Measurements from ENCODE around the gene NPEPPS.
"Not testable (repeated sequence)": the region's sequence is repeated elsewhere in the genome, so short reads cannot be mapped to it uniquely, and the experiment has no call there.

NPEPPS gene

DNA sequence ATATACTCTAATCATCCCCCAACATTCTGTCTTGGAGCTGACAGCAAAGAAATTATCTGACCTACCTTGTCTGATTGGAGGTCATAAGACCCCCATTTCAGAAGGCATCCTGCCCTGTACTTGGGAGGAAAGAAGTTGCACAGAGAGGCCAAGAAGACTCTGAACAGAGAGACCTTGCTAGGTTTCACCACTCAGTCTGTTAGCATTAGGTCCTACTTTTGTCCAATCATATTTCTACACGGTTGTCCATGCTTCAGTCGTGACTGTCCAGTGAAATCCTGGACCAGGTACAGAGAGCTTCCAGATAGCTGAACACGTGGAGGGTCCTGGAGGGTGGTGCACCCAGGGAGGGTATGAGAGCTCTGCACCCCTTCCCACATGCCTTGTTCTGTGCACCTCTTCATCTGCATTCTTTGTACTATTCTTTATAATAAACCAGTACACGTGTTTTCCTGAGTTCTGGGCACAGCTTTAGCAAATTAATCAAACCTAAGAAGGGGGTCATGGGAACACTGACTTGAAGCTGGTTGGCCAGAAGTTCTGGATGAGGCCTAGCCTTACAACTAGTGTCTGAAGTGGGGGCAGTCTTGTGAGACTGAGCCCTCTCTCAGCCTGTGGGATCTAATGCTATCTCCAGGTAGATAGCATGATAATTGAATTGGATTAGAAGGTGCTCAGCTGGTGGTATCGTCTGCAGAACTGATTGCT is 30.9 kb downstream of the NPEPPS start:
- not testable (repeated sequence) for DNase-seq

DNA sequence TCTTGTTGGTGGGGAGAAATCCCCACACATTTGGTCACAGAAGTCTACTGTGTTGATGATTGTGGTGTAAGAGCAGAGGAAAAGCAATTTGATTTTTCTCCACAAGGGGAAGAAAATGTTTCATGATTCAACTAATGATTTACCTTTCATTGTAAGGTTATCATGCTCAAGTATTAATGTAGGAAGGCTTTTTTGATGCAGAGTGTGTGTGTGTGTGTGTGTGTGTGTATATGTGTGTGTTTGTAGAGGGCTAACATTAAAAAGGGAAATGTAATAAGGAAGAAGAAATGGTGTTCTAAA is 31.4 kb downstream of the NPEPPS start:
- not testable (repeated sequence) for DNase-seq

DNA sequence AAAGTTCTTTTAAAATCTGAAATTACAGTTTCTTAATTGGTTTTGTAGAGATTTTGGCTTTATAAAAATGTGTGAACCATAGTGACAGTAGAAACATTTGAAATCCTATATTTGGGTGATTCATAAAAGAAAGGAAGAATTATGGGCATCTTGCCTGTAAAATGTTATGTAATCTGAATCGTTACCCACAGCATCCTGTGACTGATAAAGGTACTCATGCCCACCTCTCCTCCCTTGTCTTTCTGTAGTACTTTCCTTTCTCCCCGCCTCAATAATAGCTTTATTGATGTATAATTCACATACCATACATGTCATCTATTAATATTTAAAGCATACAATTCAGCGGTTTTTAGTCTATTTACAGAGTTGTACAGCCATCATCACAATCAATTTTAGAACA is 36.4 kb downstream of the NPEPPS start:
- not testable (repeated sequence) for DNase-seq

DNA sequence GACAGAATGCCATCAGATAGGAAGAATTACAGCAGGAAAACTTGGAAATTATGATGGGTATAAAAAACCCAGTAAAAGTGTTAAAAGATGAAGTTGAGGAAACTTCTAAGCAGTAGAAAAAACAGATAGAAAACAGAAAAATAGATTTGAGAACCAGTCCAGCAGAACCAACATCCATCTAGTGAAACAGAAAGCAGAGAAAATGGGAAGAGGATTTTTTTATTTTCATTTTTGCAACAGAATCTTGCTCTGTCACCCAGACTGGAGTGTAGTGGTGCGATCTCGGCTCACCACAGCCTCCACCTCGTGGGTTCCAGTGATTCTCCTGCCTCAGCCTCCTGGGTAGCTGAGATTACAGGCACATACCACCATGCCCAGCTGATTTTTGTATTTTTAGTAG is 41.7 kb downstream of the NPEPPS start:
- not testable (repeated sequence) for DNase-seq

GRCh38 chr17:47582416-47582815 is 51.5 kb downstream of the NPEPPS start:
- not testable (repeated sequence) for DNase-seq

GRCh38 chr17:47586378-47587055 is 55.6 kb downstream of the NPEPPS start:
- not testable (repeated sequence) for DNase-seq

DNA sequence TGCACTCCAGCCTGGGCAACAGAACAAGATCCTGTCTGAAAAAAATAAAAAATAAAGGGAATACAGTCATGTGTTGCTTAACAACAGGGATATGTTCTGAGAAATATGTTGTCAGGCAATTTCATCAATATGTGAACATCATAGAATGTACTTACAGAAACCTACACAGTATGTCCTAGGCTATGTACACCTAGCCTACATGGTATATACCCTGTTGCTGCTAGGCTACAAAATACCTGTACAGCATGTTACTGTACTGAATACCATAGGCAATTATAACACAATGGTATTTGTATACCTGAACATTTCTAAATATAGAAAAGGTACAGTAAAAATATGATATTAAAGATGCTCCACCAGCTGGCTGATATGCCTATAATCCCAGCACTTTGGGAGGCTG is 62.6 kb downstream of the NPEPPS start:
- DNase-seq = not testable (repeated sequence)

DNA sequence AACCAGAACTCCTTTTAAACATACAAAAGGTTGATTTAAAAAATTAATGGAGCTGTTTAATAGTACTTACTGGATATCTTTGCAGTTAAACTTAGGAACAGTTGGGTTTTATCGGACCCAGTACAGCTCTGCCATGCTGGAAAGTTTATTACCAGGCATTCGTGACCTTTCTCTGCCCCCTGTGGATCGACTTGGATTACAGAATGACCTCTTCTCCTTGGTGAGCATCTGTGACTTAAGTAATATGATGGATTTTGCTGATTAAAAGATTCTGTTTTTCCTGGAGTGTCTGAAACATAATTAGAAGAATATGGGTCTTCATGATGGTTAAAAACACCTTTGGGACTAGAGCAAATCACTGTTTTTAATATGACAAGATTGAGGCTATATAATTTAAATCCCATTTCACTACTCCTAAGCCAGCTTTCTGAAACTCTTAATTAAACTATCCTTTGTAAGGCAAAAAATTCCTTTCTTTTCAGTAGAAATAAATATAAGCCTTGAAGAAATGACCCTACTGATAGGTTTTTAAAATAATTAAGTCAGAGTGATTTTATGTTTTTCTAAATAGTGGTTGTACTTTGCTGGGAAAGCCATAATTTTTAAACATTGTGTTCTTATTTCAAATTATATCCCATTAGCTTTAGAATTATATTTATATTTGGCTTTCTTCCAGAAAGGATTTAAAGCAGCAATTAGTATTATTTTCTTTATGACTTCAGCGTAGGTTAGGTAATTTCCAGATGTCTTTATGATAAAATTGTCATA is 73.1 kb downstream of the NPEPPS start:
- DNase-seq = no peak

- DNase-seq = no peak
Measured at GRCh38 chr17:47604598-47604927, 73.7 kb downstream of the NPEPPS start.

GRCh38 chr17:47605011-47605410 is 74.1 kb downstream of the NPEPPS start:
- no peak for DNase-seq

- DNase-seq = no peak
Measured at GRCh38 chr17:47607481-47607880, 76.6 kb downstream of the NPEPPS start.

- no peak for DNase-seq
Measured at GRCh38 chr17:47611372-47612350, 80.8 kb downstream of the NPEPPS start.

DNA sequence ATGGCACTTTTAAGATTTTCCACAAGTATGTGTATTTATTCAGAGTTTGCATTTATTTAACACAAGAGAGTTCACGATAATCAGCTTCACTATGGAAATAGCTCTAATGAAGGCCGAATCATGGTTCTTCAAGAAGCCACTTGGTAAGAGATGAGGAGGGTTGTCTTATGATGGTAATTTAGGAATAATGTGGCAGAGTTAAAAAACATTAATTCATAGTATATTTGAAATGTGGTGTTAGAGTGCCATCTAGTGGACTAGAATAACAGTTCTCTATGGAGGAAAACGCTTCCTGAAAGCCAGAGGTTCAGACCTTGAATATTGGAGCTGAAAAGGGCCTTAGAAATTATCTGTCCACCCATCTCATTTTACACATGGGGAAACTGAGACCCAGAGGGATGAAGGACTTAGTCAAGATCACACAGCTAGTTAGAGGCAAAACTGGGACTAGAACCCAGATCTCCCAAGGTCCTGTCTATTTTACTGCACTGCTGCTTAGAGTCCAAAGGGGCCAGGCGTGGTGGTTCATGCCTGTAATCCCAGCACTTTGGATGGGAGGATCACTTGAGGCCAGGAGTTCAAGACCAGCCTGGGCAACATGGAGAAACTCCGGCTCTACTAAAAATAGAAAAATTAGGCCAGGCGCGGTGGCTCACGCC is 85.0 kb downstream of the NPEPPS start:
- no peak for DNase-seq

DNA sequence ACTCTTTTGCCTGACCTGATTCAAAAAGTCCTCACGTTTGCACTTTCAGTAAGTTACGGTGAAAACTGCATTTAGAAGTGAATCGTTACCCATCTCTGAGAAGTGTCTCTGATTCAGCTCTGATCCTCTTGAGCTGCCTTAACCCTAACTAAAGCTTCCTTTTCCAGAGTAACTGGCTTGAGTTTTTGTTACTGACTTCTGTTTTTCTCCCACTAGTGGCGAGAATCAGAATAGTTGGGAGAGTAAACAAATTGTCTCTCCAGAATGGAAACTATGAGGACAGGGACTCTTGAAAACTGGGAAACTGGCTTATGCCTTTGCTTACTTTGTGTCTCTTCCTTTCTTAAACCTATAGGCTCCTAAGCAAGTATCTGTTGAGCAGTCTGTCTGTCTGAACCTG is 87.5 kb downstream of the NPEPPS start:
- no peak for DNase-seq

DNA sequence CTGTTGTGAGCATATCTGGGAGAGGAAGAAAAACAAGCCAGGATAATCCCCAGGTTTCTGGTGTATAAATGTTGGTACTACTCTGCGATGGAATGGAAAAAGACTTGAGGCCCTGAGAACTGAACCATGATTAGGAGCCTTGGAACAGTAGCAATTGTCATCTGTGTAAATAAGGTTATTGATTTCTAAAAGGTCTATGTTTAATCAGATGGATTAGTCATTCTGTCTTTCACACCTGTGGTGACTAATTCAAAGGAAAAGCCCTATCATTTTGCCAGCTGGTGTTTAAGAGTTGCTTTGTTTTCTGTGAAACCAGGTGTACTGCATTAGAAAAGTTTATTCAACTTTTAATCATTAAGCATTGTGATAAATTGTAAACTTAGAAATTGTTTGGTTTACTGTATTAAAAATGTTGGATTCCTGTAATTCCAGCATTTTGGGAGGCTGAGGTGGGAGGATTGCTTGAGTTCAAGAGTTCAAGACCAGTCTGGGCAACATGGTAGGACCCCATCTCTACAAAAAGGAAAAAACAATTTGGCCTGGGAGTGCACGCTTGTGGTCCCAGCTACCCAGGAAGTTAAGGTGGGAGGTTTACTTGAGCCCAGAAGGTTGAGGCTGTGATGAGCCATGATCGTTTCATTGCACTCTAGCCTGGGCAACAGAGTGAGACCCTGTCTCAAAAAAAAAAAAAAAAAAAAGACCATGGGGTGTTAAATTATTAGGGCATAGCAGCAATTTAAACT is 89.8 kb downstream of the NPEPPS start:
- DNase-seq = no peak

- no peak for DNase-seq
Measured at GRCh38 chr17:47621293-47622179, 90.6 kb downstream of the NPEPPS start.

GRCh38 chr17:47622180-47622549 is 91.3 kb downstream of the NPEPPS start:
- no peak for DNase-seq

GRCh38 chr17:47624727-47625068 is 93.8 kb downstream of the NPEPPS start:
- DNase-seq = no peak

DNA sequence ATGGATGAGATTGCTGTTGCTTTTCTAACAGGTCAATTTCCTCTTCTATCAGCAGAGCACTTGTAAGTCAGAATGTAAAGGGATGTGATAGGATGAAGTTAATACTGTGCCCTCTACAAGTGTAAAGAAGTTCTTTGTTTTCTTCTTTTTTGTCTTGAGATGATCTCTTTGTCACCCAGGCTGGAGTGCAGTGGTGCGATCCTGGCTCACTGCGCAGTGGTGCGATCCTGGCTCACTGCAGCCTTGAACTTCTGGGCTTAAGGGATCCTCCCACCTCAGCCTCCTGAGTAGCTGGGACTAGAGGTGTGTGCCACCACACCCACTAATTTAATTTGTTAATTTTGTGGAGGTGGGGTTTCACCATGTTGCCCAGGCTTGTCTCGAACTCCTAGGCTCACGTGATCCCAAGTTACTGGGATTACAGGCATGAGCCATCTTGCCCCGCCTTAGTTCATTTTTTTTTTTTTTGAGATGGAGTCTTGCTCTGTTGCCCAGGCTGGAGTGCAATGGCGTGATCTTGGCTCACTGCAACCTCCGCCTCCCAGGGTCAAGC is 97.2 kb downstream of the NPEPPS start:
- no peak for DNase-seq

DNA sequence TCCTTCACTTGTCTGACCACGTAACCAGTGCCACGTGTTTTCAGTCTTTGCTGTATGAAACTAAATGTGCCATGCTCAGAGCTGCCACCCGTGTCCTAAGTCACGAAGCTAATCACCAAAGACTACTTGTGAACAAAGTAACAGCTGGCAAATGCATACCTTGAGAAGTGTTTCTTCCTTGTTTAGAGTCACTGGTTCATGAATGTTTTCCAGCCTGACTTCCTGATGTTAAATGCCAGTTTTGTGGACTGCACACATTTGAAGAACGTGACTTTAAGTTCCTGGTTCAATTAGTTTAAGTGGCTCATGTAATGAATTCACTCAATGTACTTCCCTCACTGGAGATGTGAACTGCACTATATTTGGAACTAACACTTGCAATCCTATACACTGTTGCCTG is 98.9 kb downstream of the NPEPPS start:
- DNase-seq = no peak
